HG02943 (cell line): ENCODE data around the gene KRT86.

Experiments used
- ATAC-seq: cut with Tn5 transposase; IDR thresholded peaks from one replicate; pipeline ENCODE4 v1.9.1; 2021; ENCODE audit warnings: mild to moderate bottlenecking, low read depth, moderate library complexity; ENCODE audit not compliant: unreplicated experiment

KRT86 gene

GRCh38 chr12:52263761-52264434 lies 10.5 kb upstream of the KRT86 start:
- ATAC-seq = no peak

GRCh38 chr12:52264435-52264825 lies 10.0 kb upstream of the KRT86 start:
- no peak for ATAC-seq

GRCh38 chr12:52266514-52266913 lies 7.9 kb upstream of the KRT86 start:
- ATAC-seq = no peak

- ATAC-seq = no peak
Observed at GRCh38 chr12:52267266-52267665, 7.2 kb upstream of the KRT86 start.

- no peak for ATAC-seq
Observed at GRCh38 chr12:52267699-52268098, 6.7 kb upstream of the KRT86 start.

GRCh38 chr12:52268212-52268611 lies 6.2 kb upstream of the KRT86 start:
- ATAC-seq = no peak

- no peak for ATAC-seq
Observed at GRCh38 chr12:52270541-52271070, 3.8 kb upstream of the KRT86 start.

- no peak for ATAC-seq
Observed at GRCh38 chr12:52271158-52271557, 3.3 kb upstream of the KRT86 start.

- no peak for ATAC-seq
Observed at GRCh38 chr12:52275686-52276085, 1.2 kb downstream of the KRT86 start.

GRCh38 chr12:52277486-52278245 lies 3.2 kb downstream of the KRT86 start:
- no peak for ATAC-seq

GRCh38 chr12:52278575-52279421 lies 4.4 kb downstream of the KRT86 start:
- ATAC-seq = no peak

- ATAC-seq = no peak
Observed at GRCh38 chr12:52279422-52280318, 5.2 kb downstream of the KRT86 start.

GRCh38 chr12:52280319-52280795 lies 5.9 kb downstream of the KRT86 start:
- no peak for ATAC-seq

- ATAC-seq = no peak
Observed at GRCh38 chr12:52280796-52281560, 6.5 kb downstream of the KRT86 start.

GRCh38 chr12:52284562-52285171 lies 10.2 kb downstream of the KRT86 start:
- ATAC-seq = no peak

- no peak for ATAC-seq
Observed at GRCh38 chr12:52285172-52285745, 10.8 kb downstream of the KRT86 start.

GRCh38 chr12:52285851-52286530 lies 11.5 kb downstream of the KRT86 start:
- ATAC-seq = no peak
